Measurements from ENCODE around the gene ERICH2. TPM values are rescaled to one million over a fixed set of nuclear protein-coding genes. Genes with fewer than 3 reads are reported as not detected.

ERICH2 gene
- polyA plus RNA-seq, 1 of the 3 experiments (the other 2 are of a cell fraction) = not detected

GRCh38 chr2:170783549-170783948, 13.4 kb downstream of the ERICH2 start:
- Histone ChIP-seq H3K4me3 (ENCODE audit: low read depth in 2 of 2, low read length in 1 of 2) (no peak overlapping the region), H4K20me1 (ENCODE audit: insufficient read depth) (no peaks in the 10 kb centered on the region), H3K4me1 (ENCODE audit: control insufficient read depth in 1 of 2, insufficient read depth in 2 of 2, low read depth in 1 of 2, low read length in 1 of 2) (no peaks in the 10 kb centered on the region), H3K36me3 (replicated peaks in 1 of 2; ENCODE audit: control insufficient read depth in 1 of 2, insufficient read depth in 2 of 2, low read length in 1 of 2) (no peaks in the 10 kb centered on the region), H3K79me2 (ENCODE audit: insufficient read depth) (no peaks in the 10 kb centered on the region), H3K9me3 (no peaks in the 10 kb centered on the region), H3K9me2 (no peaks in the 10 kb centered on the region), H2AFZ (ENCODE audit: low read depth) (no peak overlapping the region), H3K9ac (no peak overlapping the region), H3F3A (replicated peaks; ENCODE audit: insufficient read depth) (no peaks in the 10 kb centered on the region), H3K4me2 (no peak overlapping the region), H3K27me3 (ENCODE audit: insufficient read depth) (peaks cover 9% of the 10 kb centered on the region; the same call in 1 of the 2 replicates), H3K27ac (ENCODE audit: low read depth in 2 of 2, low read length in 1 of 2) (no peak overlapping the region)
- TF ChIP-seq SIN3A (IDR thresholded peaks at IDR 0.05; ENCODE audit: borderline replicate concordance, low read depth, low read length) (no peak), TCF12 (IDR thresholded peaks at IDR 0.05) (no peak), FOSL2 (IDR thresholded peaks at IDR 0.05; ENCODE audit: borderline replicate concordance, low read depth) (no peak), RCOR1 (IDR thresholded peaks at IDR 0.05; ENCODE audit: low read length) (no peak), RFX5 (IDR thresholded peaks at IDR 0.05; ENCODE audit: low read length) (no peak), GATA2 (CRISPR knock-in tag; IDR thresholded peaks at IDR 0.05) (no peak), RXRA (IDR thresholded peaks at IDR 0.05; ENCODE audit: borderline replicate concordance, low read depth) (no peak), GABPA (IDR thresholded peaks at IDR 0.05; ENCODE audit: low read depth) (no peak), TEAD4 (IDR thresholded peaks at IDR 0.05; ENCODE audit: borderline replicate concordance, insufficient read depth) (no peak)
- TF ChIP-seq, protein P1, sequence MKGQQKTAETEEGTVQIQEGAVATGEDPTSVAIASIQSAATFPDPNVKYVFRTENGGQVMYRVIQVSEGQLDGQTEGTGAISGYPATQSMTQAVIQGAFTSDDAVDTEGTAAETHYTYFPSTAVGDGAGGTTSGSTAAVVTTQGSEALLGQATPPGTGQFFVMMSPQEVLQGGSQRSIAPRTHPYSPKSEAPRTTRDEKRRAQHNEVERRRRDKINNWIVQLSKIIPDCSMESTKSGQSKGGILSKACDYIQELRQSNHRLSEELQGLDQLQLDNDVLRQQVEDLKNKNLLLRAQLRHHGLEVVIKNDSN (IDR thresholded peaks at IDR 0.05; ENCODE audit: borderline replicate concordance, low read depth) = no peak
- ChIA-PET POLR2A (no interaction called here), CTCF (interaction anchor here (0.7 to 1.5 kb wide), 3 partner anchors 32 to 89 kb away, joined by 3 to 6 read pairs (median 4); partner anchors contain the start of gene GAD1)
- DNase-seq = no peak
- 20% methylated on average over 1 of the region's 1 CpG for WGBS (ENCODE audit: low lambda C conversion rate)

- Histone ChIP-seq H3K27me3 (ENCODE audit: insufficient read depth) (peaks cover 7% of the 10 kb centered on the region; the same call in 1 of the 2 replicates), H3K4me2 (no peak overlapping the region), H3K4me3 (ENCODE audit: low read depth in 2 of 2, low read length in 1 of 2) (no peak overlapping the region), H3K9me2 (no peaks in the 10 kb centered on the region), H3K9me3 (no peaks in the 10 kb centered on the region), H3K79me2 (ENCODE audit: insufficient read depth) (no peaks in the 10 kb centered on the region), H3F3A (replicated peaks; ENCODE audit: insufficient read depth) (no peaks in the 10 kb centered on the region), H3K27ac (ENCODE audit: low read depth in 2 of 2, low read length in 1 of 2) (no peak overlapping the region), H3K4me1 (ENCODE audit: control insufficient read depth in 1 of 2, insufficient read depth in 2 of 2, low read depth in 1 of 2, low read length in 1 of 2) (no peaks in the 10 kb centered on the region), H3K36me3 (replicated peaks in 1 of 2; ENCODE audit: control insufficient read depth in 1 of 2, insufficient read depth in 2 of 2, low read length in 1 of 2) (no peaks in the 10 kb centered on the region), H3K9ac (no peak overlapping the region), H4K20me1 (ENCODE audit: insufficient read depth) (no peaks in the 10 kb centered on the region), H2AFZ (ENCODE audit: low read depth) (no peak overlapping the region)
- TF ChIP-seq, protein P2, sequence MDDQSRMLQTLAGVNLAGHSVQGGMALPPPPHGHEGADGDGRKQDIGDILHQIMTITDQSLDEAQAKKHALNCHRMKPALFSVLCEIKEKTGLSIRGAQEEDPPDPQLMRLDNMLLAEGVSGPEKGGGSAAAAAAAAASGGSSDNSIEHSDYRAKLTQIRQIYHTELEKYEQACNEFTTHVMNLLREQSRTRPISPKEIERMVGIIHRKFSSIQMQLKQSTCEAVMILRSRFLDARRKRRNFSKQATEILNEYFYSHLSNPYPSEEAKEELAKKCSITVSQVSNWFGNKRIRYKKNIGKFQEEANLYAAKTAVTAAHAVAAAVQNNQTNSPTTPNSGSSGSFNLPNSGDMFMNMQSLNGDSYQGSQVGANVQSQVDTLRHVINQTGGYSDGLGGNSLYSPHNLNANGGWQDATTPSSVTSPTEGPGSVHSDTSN (IDR thresholded peaks at IDR 0.05) = no peak
- no peak for TF ChIP-seq SIN3A (IDR thresholded peaks at IDR 0.05; ENCODE audit: borderline replicate concordance, low read depth, low read length)
- TF ChIP-seq RFX5 (IDR thresholded peaks at IDR 0.05; ENCODE audit: low read length) = no peak
- no peak for TF ChIP-seq MEF2A (IDR thresholded peaks at IDR 0.05; ENCODE audit: borderline replicate concordance, low read depth)
- TF ChIP-seq ELF1 (IDR thresholded peaks at IDR 0.05) = no peak
- POLR2A ChIA-PET = no interaction called here
- no peak for DNase-seq
- CTCF ChIA-PET = no interaction called here
These were observed 28.8 kb downstream of the ERICH2 start for GRCh38 chr2:170798996-170799395.

Data from SK-N-SH (cell line).